NCI-H2196 treated with DMSO at 0.1 percent for 48 hours (cell line): ENCODE results near the gene HSP90AA1.
"Not testable (repeated sequence)": the region's sequence is repeated elsewhere in the genome, so short reads cannot be mapped to it uniquely, and the experiment has no call there.

Experiments
- DNase-seq: peaks from one replicate; lab custom pipeline; 2025; ENCODE audit not compliant: unreplicated experiment; lab: John Stamatoyannopoulos, UW

Gene HSP90AA1

GRCh38 chr14:102074415-102074964 is 12.4 kb downstream of the HSP90AA1 start:
- peak; percentile 14 for DNase-seq

- no peak for DNase-seq
These were observed 15.4 kb downstream of the HSP90AA1 start for GRCh38 chr14:102071283-102071998.

- DNase-seq = no peak
These were observed 20.8 kb downstream of the HSP90AA1 start for GRCh38 chr14:102066041-102066451.

GRCh38 chr14:102064590-102064989 is 22.3 kb downstream of the HSP90AA1 start:
- DNase-seq = not testable (repeated sequence)

- DNase-seq = no peak
These were observed 22.9 kb downstream of the HSP90AA1 start for GRCh38 chr14:102063808-102064429.

- peak; percentile 35 for DNase-seq
These were observed 23.6 kb downstream of the HSP90AA1 start for GRCh38 chr14:102063109-102063807.

- no peak for DNase-seq
These were observed 27.9 kb downstream of the HSP90AA1 start for GRCh38 chr14:102058961-102059360.

GRCh38 chr14:102058146-102058545 is 28.7 kb downstream of the HSP90AA1 start:
- no peak for DNase-seq

GRCh38 chr14:102057480-102058114 is 29.2 kb downstream of the HSP90AA1 start:
- DNase-seq = no peak

GRCh38 chr14:102056694-102057442 is 30.0 kb downstream of the HSP90AA1 start:
- no peak for DNase-seq

- no peak for DNase-seq
These were observed 31.5 kb downstream of the HSP90AA1 start for GRCh38 chr14:102055181-102055901.

- no peak for DNase-seq
These were observed 34.3 kb downstream of the HSP90AA1 start for GRCh38 chr14:102052522-102052921.

- DNase-seq = no peak
These were observed 36.2 kb downstream of the HSP90AA1 start for GRCh38 chr14:102050625-102051024.

- no peak for DNase-seq
These were observed 36.8 kb downstream of the HSP90AA1 start for GRCh38 chr14:102050026-102050405.

GRCh38 chr14:102049258-102050025 is 37.4 kb downstream of the HSP90AA1 start:
- DNase-seq = no peak

- no peak for DNase-seq
These were observed 38.9 kb downstream of the HSP90AA1 start for GRCh38 chr14:102047808-102048540.

- DNase-seq = peak; percentile 54
These were observed 40.2 kb downstream of the HSP90AA1 start for GRCh38 chr14:102046337-102047278.
